Chondrocyte (in vitro differentiated cells): ENCODE data around the gene CHSY1. TPM values are rescaled to one million over a fixed set of nuclear protein-coding genes. Genes with fewer than 3 reads are reported as not detected.

Experiments used
- DNase-seq: peaks from one replicate; pipeline ENCODE4 v3.0.0; 2021; ENCODE audit warnings: mixed read lengths, low spot score
- H3K27ac Mint-ChIP-seq: one replicate; pipeline ENCODE4 v1.8.0; 2021; ENCODE audit warnings: mild to moderate bottlenecking, moderate library complexity, mixed read lengths; ENCODE audit not compliant: unreplicated experiment
- H3K27me3 Mint-ChIP-seq: 2 replicates; pipeline ENCODE4 v1.8.0; 2021; ENCODE audit warnings: low read depth, mixed read lengths
- H3K36me3 Mint-ChIP-seq: 2 replicates; pipeline ENCODE4 v1.8.0; 2021; ENCODE audit warnings: low read depth, mixed read lengths
- H3K4me1 Mint-ChIP-seq: 2 replicates; pipeline ENCODE4 v1.8.0; 2021; ENCODE audit warnings: low read depth, mild to moderate bottlenecking, mixed read lengths
- H3K4me3 Mint-ChIP-seq: one replicate; pipeline ENCODE4 v1.8.0; 2021; ENCODE audit warnings: mild to moderate bottlenecking, moderate library complexity, mixed read lengths; ENCODE audit not compliant: unreplicated experiment
- H3K9me3 Mint-ChIP-seq: 2 replicates; pipeline ENCODE4 v1.8.0; 2021; ENCODE audit warnings: low read depth, mixed read lengths
- CTCF ChIP-seq: fragments of 200-600 bp; sonication (generic); IDR thresholded peaks from 2 replicates; pipeline ENCODE4 v1.5.0; 2021; ENCODE audit warnings: antibody characterized with exemption, mild to moderate bottlenecking, moderate library complexity
- total RNA-seq: library from RNA; stranded (reverse); gene quantifications from 3 replicates; pipeline ENCODE4 v1.2.1, GENCODE V29; 2021

The CHSY1 gene
- total RNA-seq, 1 donor from 2014 or later, result 60.9 TPM

- Mint-ChIP-seq H3K4me3 (no peak overlapping the region), H3K27ac (no peak overlapping the region), H3K36me3 (peaks cover 3% of the 10 kb centered on the region), H3K27me3 (no peaks in the 10 kb centered on the region), H3K4me1 (peaks cover 17% of the 10 kb centered on the region), H3K9me3 (peaks cover 5% of the 10 kb centered on the region)
- no peak for DNase-seq
- no peak for TF ChIP-seq CTCF
These were observed 118.0 kb downstream of the CHSY1 start for GRCh38 chr15:101133751-101134261.

GRCh38 chr15:101133181-101133460 lies 118.7 kb downstream of the CHSY1 start:
- H3K36me3 Mint-ChIP-seq, result peaks cover 6% of the 10 kb centered on the region
- no peak overlapping the region for H3K27ac Mint-ChIP-seq
- no peak overlapping the region for H3K4me3 Mint-ChIP-seq
- no peak for TF ChIP-seq CTCF
- no peaks in the 10 kb centered on the region for H3K27me3 Mint-ChIP-seq
- no peak for DNase-seq
- peaks cover 11% of the 10 kb centered on the region for H3K9me3 Mint-ChIP-seq
- peaks cover 16% of the 10 kb centered on the region for H3K4me1 Mint-ChIP-seq

GRCh38 chr15:101132390-101133180 lies 119.3 kb downstream of the CHSY1 start:
- TF ChIP-seq CTCF, result no peak
- H3K36me3 Mint-ChIP-seq, result peaks cover 9% of the 10 kb centered on the region
- H3K27ac Mint-ChIP-seq, result no peak overlapping the region
- H3K27me3 Mint-ChIP-seq, result no peaks in the 10 kb centered on the region
- no peak overlapping the region for H3K4me3 Mint-ChIP-seq
- DNase-seq, result peak; percentile 71
- H3K4me1 Mint-ChIP-seq, result peaks cover 20% of the 10 kb centered on the region
- peaks cover 15% of the 10 kb centered on the region for H3K9me3 Mint-ChIP-seq

GRCh38 chr15:101131489-101132389 lies 120.1 kb downstream of the CHSY1 start:
- Mint-ChIP-seq H3K4me1 (peaks cover 25% of the 10 kb centered on the region), H3K27ac (no peak overlapping the region), H3K9me3 (peaks cover 15% of the 10 kb centered on the region), H3K36me3 (peaks cover 9% of the 10 kb centered on the region), H3K4me3 (no peak overlapping the region), H3K27me3 (no peaks in the 10 kb centered on the region)
- DNase-seq, result no peak
- TF ChIP-seq CTCF, result no peak

GRCh38 chr15:101129851-101130380 lies 121.9 kb downstream of the CHSY1 start:
- DNase-seq, result no peak
- no peak for TF ChIP-seq CTCF
- peaks cover 9% of the 10 kb centered on the region for H3K36me3 Mint-ChIP-seq
- no peak overlapping the region for H3K27ac Mint-ChIP-seq
- peaks cover 15% of the 10 kb centered on the region for H3K9me3 Mint-ChIP-seq
- no peak overlapping the region for H3K4me3 Mint-ChIP-seq
- H3K27me3 Mint-ChIP-seq, result no peaks in the 10 kb centered on the region
- H3K4me1 Mint-ChIP-seq, result peaks cover 34% of the 10 kb centered on the region
